ENCODE results near the gene SPATA24.
"Not testable (repeated sequence)": the region's sequence is repeated elsewhere in the genome, so short reads cannot be mapped to it uniquely, and the experiment has no call there.

SPATA24 gene

GRCh38 chr5:139394654-139395566 is 9.0 kb downstream of the SPATA24 start, which contains the start of gene PROB1:
Gene PROB1 (minus strand): TSS chr5:139395104. CDS start chr5:139395081, 23 bp downstream.
- no peak for DNase-seq (ENCODE audit: low spot score)

GRCh38 chr5:139394123-139394653 is 9.7 kb downstream of the SPATA24 start:
- no peak for DNase-seq (ENCODE audit: low spot score)

GRCh38 chr5:139393497-139394122 is 10.3 kb downstream of the SPATA24 start:
- no peak for DNase-seq (ENCODE audit: low spot score)

DNA sequence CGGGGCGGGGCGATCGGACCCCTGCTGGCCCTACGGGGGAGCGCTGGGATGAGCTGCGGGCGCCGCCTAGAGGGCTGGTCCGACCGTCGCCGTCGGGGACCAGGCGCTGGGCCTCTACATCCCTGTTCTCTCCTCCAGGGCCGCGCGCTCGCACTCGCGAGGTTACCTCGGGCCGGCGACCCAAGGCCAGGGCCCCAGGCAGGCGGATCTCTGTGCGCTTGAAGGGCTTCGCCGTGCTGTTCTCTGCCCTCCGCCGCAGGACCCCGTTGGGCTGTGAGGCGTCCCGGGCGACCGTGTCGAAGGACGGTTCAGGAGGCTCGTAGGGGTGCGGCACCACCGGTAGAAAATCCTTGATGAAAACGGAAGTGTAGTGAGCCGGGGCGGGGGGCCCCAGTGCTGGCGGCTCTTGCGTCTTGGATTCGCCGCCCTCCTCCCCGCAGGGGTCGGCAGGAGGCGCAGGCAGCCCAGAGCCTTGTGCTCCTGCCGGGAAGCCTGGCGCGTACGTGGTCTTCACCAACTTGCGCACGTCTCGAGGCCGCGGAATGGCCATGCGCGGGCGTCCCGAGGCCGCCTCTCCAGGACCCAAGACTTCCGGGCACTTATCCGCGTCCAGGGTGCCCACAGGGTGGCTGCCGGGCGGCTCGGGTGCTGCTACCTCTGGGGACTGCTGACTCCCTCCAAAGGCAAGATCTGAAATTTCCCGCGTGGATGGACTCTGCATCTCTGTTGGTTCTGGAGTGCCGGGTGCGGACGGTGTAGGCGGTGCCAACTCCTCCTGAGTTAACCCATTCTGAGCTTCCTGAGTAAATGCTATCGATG is 11.0 kb downstream of the SPATA24 start:
- DNase-seq (ENCODE audit: low spot score) = peak; percentile 58

DNA sequence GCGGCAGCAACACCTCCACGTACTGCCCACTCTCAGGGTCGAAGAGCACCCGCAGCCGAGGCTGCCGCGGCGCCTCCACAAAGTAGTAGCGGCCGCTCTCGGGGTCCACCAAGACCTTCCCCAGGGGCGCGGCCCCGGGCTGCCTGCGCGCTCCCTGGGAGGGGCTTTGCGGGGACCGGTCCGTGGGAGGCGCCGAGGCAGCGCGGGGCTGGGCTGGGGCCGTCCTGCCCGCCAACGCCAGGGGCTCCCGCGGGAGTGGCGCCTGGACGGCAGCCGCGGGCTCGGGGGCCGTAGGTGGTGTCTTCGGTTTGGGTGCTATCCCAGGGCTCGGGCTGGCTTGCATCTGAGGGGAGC is 11.6 kb downstream of the SPATA24 start:
- no peak for DNase-seq (ENCODE audit: low spot score)

- no peak for DNase-seq (ENCODE audit: low spot score)
These were observed 12.1 kb downstream of the SPATA24 start for GRCh38 chr5:139391570-139392323.

DNA sequence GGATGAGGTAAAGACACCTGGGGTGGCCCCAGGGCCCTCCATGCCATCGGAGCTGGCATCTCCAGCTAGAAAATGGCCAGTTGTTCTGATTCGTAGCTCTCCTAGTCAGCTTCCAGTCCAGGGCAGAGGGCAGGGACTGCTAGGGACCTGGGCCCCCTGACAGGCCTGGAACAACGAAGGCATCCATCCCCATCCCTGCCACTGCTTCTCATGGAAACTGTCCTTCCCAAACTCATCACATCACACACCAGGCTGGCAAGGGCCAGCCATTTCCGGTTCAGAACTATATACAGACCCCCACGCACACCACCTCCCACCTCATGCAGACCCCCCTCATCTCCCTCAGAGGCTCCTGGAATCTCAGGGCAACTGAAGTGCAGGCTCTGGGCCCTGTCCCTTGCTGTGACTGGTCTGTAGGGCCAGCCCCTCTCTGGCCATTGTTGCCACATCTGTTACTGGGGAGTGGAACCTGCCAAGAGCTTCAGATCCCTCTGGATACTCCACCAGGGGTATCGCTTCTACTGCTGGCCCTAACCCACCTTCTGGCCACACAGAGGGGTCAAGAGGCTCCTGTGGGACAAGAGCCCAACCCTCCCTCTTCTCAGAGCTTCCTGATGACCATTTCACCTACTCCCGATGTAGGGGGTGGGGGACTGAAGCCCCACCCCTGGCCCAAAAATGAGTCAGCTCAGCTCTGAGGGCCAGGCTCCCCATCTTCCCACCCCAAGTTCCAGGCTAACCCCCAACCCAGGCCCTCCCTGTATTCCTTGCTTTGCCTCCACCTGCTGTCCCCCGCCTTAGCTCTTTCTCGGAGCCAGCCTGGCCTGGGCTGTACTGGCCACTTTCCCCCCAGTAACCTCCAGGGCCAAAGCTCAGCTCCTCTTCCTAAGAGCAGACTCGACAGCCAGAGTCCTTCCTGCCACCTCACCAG is 13.0 kb downstream of the SPATA24 start:
- no peak for DNase-seq (ENCODE audit: low spot score)

- DNase-seq (ENCODE audit: low spot score) = no peak
These were observed 13.9 kb downstream of the SPATA24 start, which contains the start of gene MZB1 for GRCh38 chr5:139389701-139390638. Gene MZB1 (minus strand): TSS chr5:139389913. CDS start chr5:139389856, 57 bp downstream.

GRCh38 chr5:139388198-139388821 is 15.6 kb downstream of the SPATA24 start:
- DNase-seq (ENCODE audit: low spot score) = no peak

- DNase-seq (ENCODE audit: low spot score) = no peak
These were observed 16.2 kb downstream of the SPATA24 start for GRCh38 chr5:139387611-139388197.

DNA sequence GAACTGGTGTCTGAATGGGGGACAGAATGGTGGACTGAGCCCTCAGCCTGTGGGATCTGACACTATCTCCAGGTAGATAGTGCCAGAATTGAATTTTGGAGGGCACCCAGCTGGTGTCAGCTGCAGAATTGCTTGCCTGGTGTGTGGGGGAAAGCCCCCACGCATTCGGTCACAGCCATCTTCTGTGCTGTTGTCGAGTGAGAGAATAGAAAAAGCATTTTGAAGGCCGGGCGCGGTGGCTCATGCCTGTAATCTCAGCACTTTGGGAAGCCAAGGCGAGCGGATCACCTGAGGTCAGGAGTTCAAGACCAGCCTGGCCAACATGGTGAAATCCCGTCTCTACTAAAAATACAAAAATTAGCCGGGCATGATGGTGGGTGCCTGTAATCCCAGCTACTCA is 16.9 kb downstream of the SPATA24 start:
- DNase-seq (ENCODE audit: low spot score) = not testable (repeated sequence)

DNA sequence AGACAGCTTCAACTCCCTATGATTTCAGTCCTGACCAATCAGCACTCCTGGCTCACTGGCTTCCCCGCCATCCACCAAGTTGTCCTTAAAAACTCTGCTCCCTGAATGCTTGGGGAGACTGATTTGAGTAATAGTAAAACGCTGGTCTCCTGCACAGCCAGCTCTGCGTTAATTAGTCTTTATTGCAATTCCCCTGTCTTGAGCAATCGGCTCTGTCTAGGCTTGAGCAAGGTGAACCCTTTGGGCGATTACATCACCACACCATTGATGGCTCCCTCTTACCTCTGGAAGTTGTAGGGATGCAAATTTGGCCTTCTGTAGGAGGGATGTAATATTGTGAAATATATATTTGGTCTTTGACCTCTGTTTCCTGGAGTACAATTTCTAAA is 17.8 kb downstream of the SPATA24 start:
- DNase-seq (ENCODE audit: low spot score) = no peak

DNA sequence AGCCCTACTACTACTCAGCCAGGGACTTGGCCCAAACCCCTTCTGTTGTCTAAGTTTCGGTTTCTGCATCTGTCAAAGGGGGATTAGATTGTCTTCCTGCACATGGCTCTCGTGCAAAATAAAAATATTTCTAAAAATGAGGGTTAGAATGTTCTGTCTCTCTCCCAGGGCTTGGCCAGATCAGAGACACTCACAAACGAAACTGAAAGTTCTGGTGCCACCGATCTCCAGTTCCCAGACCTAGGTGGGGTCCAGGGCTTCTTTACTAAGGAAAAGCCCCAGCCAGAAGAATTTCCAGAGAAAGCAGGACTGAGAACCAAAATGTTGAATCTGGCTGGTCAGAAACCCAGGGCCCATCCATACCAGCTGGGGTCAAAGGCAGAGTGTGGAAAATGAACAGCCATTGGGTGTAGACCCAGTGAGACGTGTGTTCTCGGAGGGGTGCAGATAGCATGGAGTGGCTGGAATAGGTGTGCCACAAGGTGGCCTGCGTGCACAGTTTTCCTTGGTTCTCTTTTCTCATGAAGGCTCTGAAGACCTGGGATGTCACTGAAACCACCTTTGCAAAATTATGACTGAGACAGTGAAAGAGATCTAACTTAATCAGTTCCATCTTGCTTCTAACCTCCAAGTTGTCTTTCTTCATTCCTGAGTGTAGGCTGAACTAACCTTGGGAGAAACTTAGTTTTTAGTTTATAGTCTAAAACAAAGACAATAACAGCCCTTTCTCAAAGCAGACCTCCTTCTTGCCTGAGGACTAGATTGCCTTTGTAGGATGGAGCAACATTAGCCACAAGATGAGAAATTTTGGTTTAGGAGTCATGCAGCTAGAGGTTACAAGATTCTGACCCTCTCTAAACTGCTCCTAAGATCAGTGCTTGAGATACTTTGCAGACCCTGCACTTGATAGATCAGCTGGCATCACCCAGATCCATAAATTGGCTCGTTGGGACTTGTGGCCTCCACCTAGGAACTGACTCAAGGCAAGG is 18.5 kb downstream of the SPATA24 start:
- DNase-seq (ENCODE audit: low spot score) = no peak

DNA sequence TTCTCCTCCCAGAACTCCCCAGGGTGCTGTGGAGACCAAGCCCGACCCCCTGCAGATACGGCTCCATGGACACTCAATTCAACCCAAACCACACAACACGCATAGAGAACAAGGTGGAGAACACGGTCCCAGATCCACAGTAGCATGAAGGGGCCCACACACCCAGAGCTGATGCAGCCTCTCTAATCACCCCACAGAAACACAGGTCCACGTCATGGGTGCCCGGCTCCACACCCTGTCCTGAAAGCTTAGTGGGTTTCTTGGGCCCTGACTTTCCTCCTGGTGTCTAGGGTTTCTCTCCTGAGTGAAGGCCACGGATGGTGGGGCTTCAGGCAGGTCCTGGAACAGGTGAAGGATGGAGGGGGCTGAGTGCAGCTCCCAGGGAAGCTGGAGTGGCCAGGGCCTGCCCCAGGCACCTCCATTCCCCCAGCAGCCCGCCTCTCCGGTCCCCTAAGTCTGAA is 19.3 kb downstream of the SPATA24 start:
- DNase-seq (ENCODE audit: low spot score) = no peak

GRCh38 chr5:139383993-139384590 is 19.8 kb downstream of the SPATA24 start:
- DNase-seq (ENCODE audit: low spot score) = no peak

DNA sequence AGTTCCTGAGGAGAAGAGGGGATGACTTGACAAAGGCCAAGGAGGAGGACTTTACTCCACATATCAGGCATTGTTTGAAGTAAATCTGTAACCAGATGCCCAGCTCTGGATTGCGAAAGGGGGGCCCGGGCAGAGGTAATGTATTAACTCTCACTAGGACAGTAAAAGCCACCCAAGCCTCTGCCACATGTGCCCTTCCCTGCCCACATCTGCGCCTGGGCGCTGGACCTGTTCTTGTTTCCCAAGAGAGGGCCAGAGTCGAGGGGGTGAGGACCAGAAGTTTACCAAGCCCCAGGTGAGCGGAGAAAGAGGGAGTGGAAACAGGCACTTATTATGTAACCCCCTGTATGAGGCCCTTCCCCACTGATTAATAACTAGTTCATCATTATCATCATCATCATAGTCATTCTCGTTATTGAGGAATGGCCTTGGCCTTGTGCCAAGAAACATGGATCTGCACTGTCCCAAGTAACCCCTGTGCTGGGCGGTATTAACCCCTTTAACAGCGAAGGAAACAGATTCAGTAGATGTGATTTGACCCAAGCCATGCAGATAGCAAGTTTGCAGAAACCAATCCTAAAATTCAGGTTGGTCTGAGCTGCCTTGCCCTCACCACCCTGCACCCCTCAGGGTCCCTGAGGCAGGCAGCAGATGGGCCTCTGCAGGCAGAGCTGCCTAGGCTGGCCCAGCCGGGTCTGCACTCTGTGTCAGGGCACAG is 20.5 kb downstream of the SPATA24 start, which contains the start of gene SLC23A1:
Gene SLC23A1, minus strand, starts transcription at position 23 of the 718 bp plus-strand sequence. CDS start 44 bp downstream, outside the sequence.
- no peak for DNase-seq (ENCODE audit: low spot score)

Measured in kidney capillary endothelial cell (primary cell).